Activated naive CD4-positive, alpha-beta T cell treated with anti-CD3 and anti-CD28 coated beads for 36 hours (primary cell): Measurements from ENCODE around the gene B3GALT4. TPM values are rescaled to one million over a fixed set of nuclear protein-coding genes. Genes with fewer than 3 reads are reported as not detected.
"Not testable (repeated sequence)": the region's sequence is repeated elsewhere in the genome, so short reads cannot be mapped to it uniquely, and the experiment has no call there.

Experiments used
- CTCF ChIA-PET: fragments of 350-600 bp; sonication (Branson Sonifier 250); formaldehyde crosslinking; loops from one replicate; lab custom pipeline; 2021; ENCODE audit warnings: antibody characterized with exemption; lab: Charles Lee
- DNase-seq: peaks from one replicate; pipeline ENCODE4 v3.0.0-alpha.2; 2020
- H3K27ac Mint-ChIP-seq: one replicate; pipeline ENCODE4 v1.8.0; 2021; ENCODE audit warnings: mild to moderate bottlenecking, mixed read lengths
- H3K27me3 Mint-ChIP-seq: one replicate; pipeline ENCODE4 v1.8.0; 2021; ENCODE audit warnings: low read depth, mixed read lengths
- H3K36me3 Mint-ChIP-seq: one replicate; pipeline ENCODE4 v1.8.0; 2021; ENCODE audit warnings: low read depth, mixed read lengths
- H3K4me1 Mint-ChIP-seq: one replicate; pipeline ENCODE4 v1.8.0; 2021; ENCODE audit warnings: low read depth, mixed read lengths
- H3K4me3 Mint-ChIP-seq: one replicate; pipeline ENCODE4 v1.8.0; 2021; ENCODE audit warnings: mild to moderate bottlenecking, moderate library complexity, mixed read lengths
- H3K9me3 Mint-ChIP-seq: one replicate; pipeline ENCODE4 v1.8.0; 2021; ENCODE audit warnings: mixed read lengths
- intact Hi-C: fragments of 100-400 bp; cut with micrococcal nuclease; formaldehyde crosslinking; loops from one replicate; pipeline ENCODE4 v1.15.1; 2023
- total RNA-seq, 2 experiments: library from RNA; stranded (reverse); gene quantifications; one replicate each; pipeline ENCODE4 v1.2.3, GENCODE V29; 2021

Gene B3GALT4
- total RNA-seq, 2 experiments from 2014 or later = 4.4 TPM

- intact Hi-C loops = loop anchor here (1.0 to 10.0 kb wide), 2 partner anchors 9 to 295 kb away; partner anchors contain the start of genes PFDN6 and WDR46
- CTCF ChIA-PET = interaction anchor here (0.8 kb wide), 1 partner anchor 11 kb away, joined by 3 read pairs; no protein-coding TSS in a partner anchor
- no peak overlapping the region for H3K27ac Mint-ChIP-seq
These were observed 3.1 kb downstream of the B3GALT4 start for GRCh38 chr6:33279971-33280511.

GRCh38 chr6:33280539-33280938 is 3.6 kb downstream of the B3GALT4 start:
- Mint-ChIP-seq H3K27ac (peak overlapping the region; percentile 21), H3K4me1 (peaks cover 27% of the 10 kb centered on the region), H3K27me3 (no peaks in the 10 kb centered on the region), H3K9me3 (no peaks in the 10 kb centered on the region), H3K4me3 (no peak overlapping the region), H3K36me3 (peaks cover 21% of the 10 kb centered on the region)
- DNase-seq = no peak
- CTCF ChIA-PET = no interaction called here
- intact Hi-C loops = no loop called here

More at GRCh38 chr6:33279971-33280511, 3.1 kb downstream of the B3GALT4 start:
- peaks cover 32% of the 10 kb centered on the region for H3K4me1 Mint-ChIP-seq
- H3K4me3 Mint-ChIP-seq = no peak overlapping the region
- no peak for DNase-seq
- H3K36me3 Mint-ChIP-seq = peaks cover 26% of the 10 kb centered on the region
- no peaks in the 10 kb centered on the region for H3K9me3 Mint-ChIP-seq
- no peaks in the 10 kb centered on the region for H3K27me3 Mint-ChIP-seq

DNA sequence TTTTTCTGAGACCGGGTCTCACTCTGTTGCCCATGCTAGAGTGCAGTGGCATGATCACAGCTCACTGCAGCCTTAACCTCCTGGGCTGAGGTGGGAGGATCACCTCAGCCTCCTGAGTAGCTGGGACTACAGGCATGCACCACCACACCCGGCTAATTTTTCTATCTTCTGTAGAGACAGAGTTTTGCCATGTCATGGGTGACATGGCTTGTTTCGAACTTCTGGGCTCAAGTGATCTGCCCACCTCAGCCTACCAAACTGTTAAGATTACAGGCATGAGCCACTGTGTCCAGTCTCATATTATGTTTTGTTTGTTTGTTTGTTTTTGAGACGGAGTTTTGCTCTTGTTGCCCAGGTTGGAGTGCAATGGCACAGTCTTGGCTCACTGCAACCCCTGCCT is 8.3 kb downstream of the B3GALT4 start:
- H3K27me3 Mint-ChIP-seq, intact Hi-C loops, DNase-seq, H3K27ac Mint-ChIP-seq, H3K9me3 Mint-ChIP-seq, H3K4me3 Mint-ChIP-seq, CTCF ChIA-PET: not testable (repeated sequence)
- H3K36me3 Mint-ChIP-seq = peaks cover 15% of the 10 kb centered on the region
- peaks cover 31% of the 10 kb centered on the region for H3K4me1 Mint-ChIP-seq

DNA sequence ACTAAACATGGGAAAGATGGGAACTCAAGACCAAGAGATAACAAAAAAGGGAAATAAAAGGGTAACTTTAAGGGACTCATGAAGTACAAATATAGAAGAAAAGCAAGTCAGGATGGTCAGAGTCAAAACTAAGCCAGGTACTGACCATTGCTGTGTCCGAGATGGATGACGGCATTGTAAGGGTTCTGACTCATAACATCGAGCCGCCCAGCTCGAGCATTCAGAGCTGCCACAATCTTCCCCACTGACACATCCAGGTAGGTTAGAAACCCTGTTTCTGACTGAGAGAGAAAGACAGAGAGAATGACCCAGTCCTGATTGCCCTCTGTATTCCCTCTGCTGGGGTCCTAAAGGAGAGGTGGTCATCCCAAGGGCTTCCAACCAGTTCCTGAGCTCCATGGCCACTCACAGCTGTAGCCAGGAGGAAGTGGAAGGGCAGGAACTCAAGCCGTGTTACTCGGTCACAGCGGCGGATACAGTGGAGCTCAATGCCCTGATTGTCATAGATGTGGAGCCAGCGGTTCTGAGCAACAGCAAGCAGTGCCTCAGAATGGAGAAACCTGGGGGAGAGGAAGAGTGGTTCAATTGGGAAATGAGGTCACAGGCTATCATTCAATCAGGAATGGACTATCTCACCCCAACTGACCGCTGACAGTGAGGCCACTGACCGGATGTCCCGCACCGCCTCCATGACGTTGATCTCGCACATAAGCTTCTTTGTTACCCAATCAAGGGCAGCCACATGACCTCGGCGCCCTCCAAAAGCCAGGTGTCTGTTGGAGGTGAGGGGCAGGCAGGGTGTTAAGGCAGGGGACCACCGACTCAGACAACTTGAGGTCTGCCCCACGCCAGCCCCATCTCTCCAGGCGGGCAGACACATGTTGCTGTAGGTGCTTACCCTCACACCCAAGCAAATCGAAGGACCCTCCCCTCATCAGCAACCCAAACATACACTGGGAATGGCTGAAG is 10.3 kb downstream of the B3GALT4 start:
- Mint-ChIP-seq H3K27ac (no peak overlapping the region), H3K4me3 (peak overlapping the region; percentile 99), H3K9me3 (no peaks in the 10 kb centered on the region), H3K4me1 (peaks cover 43% of the 10 kb centered on the region), H3K36me3 (peaks cover 20% of the 10 kb centered on the region), H3K27me3 (no peaks in the 10 kb centered on the region)
- DNase-seq = no peak
- CTCF ChIA-PET = interaction anchor here (0.9 to 1.3 kb wide), 2 partner anchors 10 to 163 kb away, joined by 3 read pairs; partner anchors contain the start of gene B3GALT4
- intact Hi-C loops = no loop called here

GRCh38 chr6:33288141-33288920 is 11.4 kb downstream of the B3GALT4 start:
- peaks cover 20% of the 10 kb centered on the region for H3K36me3 Mint-ChIP-seq
- no peaks in the 10 kb centered on the region for H3K9me3 Mint-ChIP-seq
- H3K27me3 Mint-ChIP-seq = no peaks in the 10 kb centered on the region
- peak overlapping the region; percentile 99 for H3K4me3 Mint-ChIP-seq
- intact Hi-C loops = loop anchor here (2.0 kb wide), 1 partner anchor 500 kb away; the partner anchor contains the start of gene LEMD2
- CTCF ChIA-PET = interaction anchor here (0.6 to 2.0 kb wide), 9 partner anchors 11 to 625 kb away, joined by 3 to 7 read pairs (median 4); partner anchors contain the start of gene B3GALT4
- H3K27ac Mint-ChIP-seq = peak overlapping the region; percentile 91
- DNase-seq = no peak
- H3K4me1 Mint-ChIP-seq = peaks cover 43% of the 10 kb centered on the region

- peaks cover 18% of the 10 kb centered on the region for H3K36me3 Mint-ChIP-seq
These were observed 12.2 kb downstream of the B3GALT4 start, which contains the start of the genes PFDN6 and WDR46 for GRCh38 chr6:33288921-33289783. PFDN6 (plus strand) TSS chr6:33289601; CDS start chr6:33289857, 256 bp downstream. WDR46 (minus strand) TSS chr6:33289239; CDS start chr6:33289170, 69 bp downstream.

GRCh38 chr6:33289784-33290315 is 12.9 kb downstream of the B3GALT4 start:
- H3K4me1 Mint-ChIP-seq = peaks cover 40% of the 10 kb centered on the region
- peak overlapping the region; percentile 91 for H3K27ac Mint-ChIP-seq
- no peak for DNase-seq
- peaks cover 16% of the 10 kb centered on the region for H3K36me3 Mint-ChIP-seq
- H3K27me3 Mint-ChIP-seq = no peaks in the 10 kb centered on the region
- intact Hi-C loops = loop anchor here (1.0 to 2.0 kb wide), 5 partner anchors 8 to 499 kb away; partner anchors contain the start of genes LEMD2, RGL2 and VPS52
- H3K9me3 Mint-ChIP-seq = no peaks in the 10 kb centered on the region
- CTCF ChIA-PET = interaction anchor here (0.9 to 2.7 kb wide), 6 partner anchors 11 to 54 kb away, joined by 3 to 11 read pairs (median 3); partner anchors contain the start of gene B3GALT4
- peak overlapping the region; percentile 99 for H3K4me3 Mint-ChIP-seq

More at GRCh38 chr6:33288921-33289783, 12.2 kb downstream of the B3GALT4 start, which contains the start of the genes PFDN6 and WDR46:
- intact Hi-C loops = loop anchor here (1.0 to 2.0 kb wide), 5 partner anchors 9 to 500 kb away; partner anchors contain the start of genes LEMD2, RGL2 and VPS52
- no peaks in the 10 kb centered on the region for H3K9me3 Mint-ChIP-seq
- no peaks in the 10 kb centered on the region for H3K27me3 Mint-ChIP-seq
- CTCF ChIA-PET = interaction anchor here (0.8 to 2.0 kb wide), 8 partner anchors 10 to 165 kb away, joined by 3 to 7 read pairs (median 4); partner anchors contain the start of gene B3GALT4
- peaks cover 43% of the 10 kb centered on the region for H3K4me1 Mint-ChIP-seq
- H3K4me3 Mint-ChIP-seq = peak within 1 kb of the TSS; percentile 99
- peak within 1 kb of the TSS; percentile 91 for H3K27ac Mint-ChIP-seq
- peak; percentile 85 for DNase-seq

DNA sequence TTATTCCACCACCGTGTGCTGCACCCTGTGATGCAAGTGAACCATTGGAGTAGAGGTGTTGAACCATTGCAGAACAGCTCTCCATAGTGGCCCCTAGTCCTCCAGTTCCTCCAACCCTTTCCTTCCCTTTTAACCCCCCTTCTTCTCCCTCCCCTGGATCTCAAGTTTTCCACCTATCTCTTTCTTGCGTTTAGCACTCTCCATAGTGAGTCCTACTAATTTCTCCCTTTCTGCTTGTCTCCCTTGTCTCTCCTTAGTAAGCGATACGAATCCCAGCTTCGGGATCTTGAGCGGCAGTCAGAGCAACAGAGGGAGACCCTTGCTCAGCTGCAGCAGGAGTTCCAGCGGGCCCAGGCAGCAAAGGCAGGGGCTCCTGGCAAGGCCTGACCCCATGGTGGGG is 13.5 kb downstream of the B3GALT4 start:
- CTCF ChIA-PET = interaction anchor here (0.9 to 2.7 kb wide), 5 partner anchors 10 to 53 kb away, joined by 3 to 11 read pairs (median 3); partner anchors contain the start of gene B3GALT4
- no peak for DNase-seq
- H3K4me3 Mint-ChIP-seq = peak overlapping the region; percentile 99
- intact Hi-C loops = no loop called here
- no peaks in the 10 kb centered on the region for H3K9me3 Mint-ChIP-seq
- peaks cover 16% of the 10 kb centered on the region for H3K36me3 Mint-ChIP-seq
- H3K27me3 Mint-ChIP-seq = no peaks in the 10 kb centered on the region
- peaks cover 40% of the 10 kb centered on the region for H3K4me1 Mint-ChIP-seq
- H3K27ac Mint-ChIP-seq = peak overlapping the region; percentile 91

DNA sequence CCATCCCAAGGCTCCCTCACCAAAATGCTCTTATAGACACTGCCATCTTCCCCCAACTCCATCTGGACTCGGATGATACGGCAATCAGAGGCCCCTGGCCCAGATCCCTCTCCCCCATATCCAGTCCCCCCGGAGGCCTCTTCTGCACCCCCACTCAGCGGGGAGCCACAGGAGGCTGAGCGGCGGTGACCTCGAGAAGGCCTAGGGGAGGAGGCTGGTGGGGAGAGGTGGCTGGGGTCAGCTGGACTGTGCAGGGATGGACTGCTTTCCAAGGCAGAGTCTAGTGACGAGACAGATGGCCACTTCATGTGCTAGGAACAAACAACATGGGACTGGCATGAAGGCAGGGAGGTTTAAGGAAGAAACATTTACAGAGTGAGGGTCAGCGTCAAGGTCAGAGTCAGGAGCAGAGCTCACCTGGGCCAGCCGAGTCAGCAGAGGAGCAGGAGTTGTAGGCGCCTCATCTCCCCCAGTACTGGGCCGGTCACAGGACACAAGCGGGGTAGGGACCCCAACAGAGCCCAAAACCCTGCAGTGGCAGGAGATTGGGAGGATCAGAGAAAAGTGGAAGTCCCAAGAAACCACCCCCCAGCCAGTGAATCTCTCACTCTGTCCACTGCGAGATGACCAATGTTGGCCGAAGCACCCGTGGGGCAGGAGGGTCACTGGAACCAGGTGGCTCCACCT is 16.2 kb downstream of the B3GALT4 start:
- peaks cover 12% of the 10 kb centered on the region for H3K36me3 Mint-ChIP-seq
- intact Hi-C loops = no loop called here
- H3K4me1 Mint-ChIP-seq = peaks cover 33% of the 10 kb centered on the region
- no peak for DNase-seq
- no peaks in the 10 kb centered on the region for H3K9me3 Mint-ChIP-seq
- H3K27me3 Mint-ChIP-seq = no peaks in the 10 kb centered on the region
- peak overlapping the region; percentile 28 for H3K27ac Mint-ChIP-seq
- CTCF ChIA-PET = interaction anchor here (0.6 kb wide), 1 partner anchor 14 kb away, joined by 3 read pairs; no protein-coding TSS in a partner anchor
- no peak overlapping the region for H3K4me3 Mint-ChIP-seq
